Measurements from ENCODE around the gene VSTM4. TPM values are rescaled to one million over a fixed set of nuclear protein-coding genes. Genes with fewer than 3 reads are reported as not detected.

The VSTM4 gene
- total RNA-seq, 1 experiment from 2014 or later: 0.13 TPM

GRCh38 chr10:48985621-48986158 lies 129.6 kb downstream of the VSTM4 start:
- ChIA-PET CTCF (no interaction called here), POLR2A (no interaction called here)
- BruUV-seq (replicated peaks): no TSS peak
- Histone ChIP-seq H3K36me3 (ENCODE audit: control insufficient read depth, insufficient read depth, low read length) (no peaks in the 10 kb centered on the region), H3K4me1 (ENCODE audit: control insufficient read depth, insufficient read depth, low read length) (no peaks in the 10 kb centered on the region), H3K27ac (ENCODE audit: low read length) (no peak overlapping the region), H3K4me3 (ENCODE audit: low read depth in 2 of 2, low read length in 2 of 2) (no peak overlapping the region), H3K9me3 (ENCODE audit: control insufficient read depth, insufficient read depth, low read depth, low read length) (no peaks in the 10 kb centered on the region), H3K27me3 (ENCODE audit: control insufficient read depth, insufficient read depth, low read length) (no peaks in the 10 kb centered on the region)
- no peak for TF ChIP-seq SIN3A (IDR thresholded peaks at IDR 0.05; ENCODE audit: borderline replicate concordance, insufficient read depth, low read depth, low read length)
- TF ChIP-seq, protein P1, sequence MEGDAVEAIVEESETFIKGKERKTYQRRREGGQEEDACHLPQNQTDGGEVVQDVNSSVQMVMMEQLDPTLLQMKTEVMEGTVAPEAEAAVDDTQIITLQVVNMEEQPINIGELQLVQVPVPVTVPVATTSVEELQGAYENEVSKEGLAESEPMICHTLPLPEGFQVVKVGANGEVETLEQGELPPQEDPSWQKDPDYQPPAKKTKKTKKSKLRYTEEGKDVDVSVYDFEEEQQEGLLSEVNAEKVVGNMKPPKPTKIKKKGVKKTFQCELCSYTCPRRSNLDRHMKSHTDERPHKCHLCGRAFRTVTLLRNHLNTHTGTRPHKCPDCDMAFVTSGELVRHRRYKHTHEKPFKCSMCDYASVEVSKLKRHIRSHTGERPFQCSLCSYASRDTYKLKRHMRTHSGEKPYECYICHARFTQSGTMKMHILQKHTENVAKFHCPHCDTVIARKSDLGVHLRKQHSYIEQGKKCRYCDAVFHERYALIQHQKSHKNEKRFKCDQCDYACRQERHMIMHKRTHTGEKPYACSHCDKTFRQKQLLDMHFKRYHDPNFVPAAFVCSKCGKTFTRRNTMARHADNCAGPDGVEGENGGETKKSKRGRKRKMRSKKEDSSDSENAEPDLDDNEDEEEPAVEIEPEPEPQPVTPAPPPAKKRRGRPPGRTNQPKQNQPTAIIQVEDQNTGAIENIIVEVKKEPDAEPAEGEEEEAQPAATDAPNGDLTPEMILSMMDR (IDR thresholded peaks at IDR 0.05): no peak
- no peak for TF ChIP-seq REST (IDR thresholded peaks at IDR 0.05; ENCODE audit: insufficient read depth in 1 of 2, low read depth in 2 of 2, low read length in 1 of 2)
- TF ChIP-seq TCF7L2 (IDR thresholded peaks at IDR 0.05; ENCODE audit: low read depth, low read length): no peak
- no peak for TF ChIP-seq POLR2AphosphoS5 (IDR thresholded peaks at IDR 0.05; ENCODE audit: low read depth, low read length)
- DNase-seq (ENCODE audit: low read depth, low spot score) (no peak), ATAC-seq (no peak)
- intact Hi-C loops (cut with micrococcal nuclease; ENCODE audit: unreplicated experiment) (loop anchor here (10.0 kb wide), 2 partner anchors 309 to 409 kb away; partner anchors contain the start of genes C10orf71 and DRGX), in situ Hi-C loops (cut with HindIII; ENCODE audit: low pct_unique_long_range_greater_than_20kb, low sequenced_read_pairs) (no loop called here)

- intact Hi-C loops (cut with micrococcal nuclease; ENCODE audit: unreplicated experiment) (loop anchor here (5.0 to 10.0 kb wide), 5 partner anchors 179 to 529 kb away; partner anchors contain the start of genes C10orf71 and DRGX), in situ Hi-C loops (cut with HindIII; ENCODE audit: low pct_unique_long_range_greater_than_20kb, low sequenced_read_pairs) (no loop called here)
- Histone ChIP-seq H3K4me1 (ENCODE audit: control insufficient read depth, insufficient read depth, low read length) (no peaks in the 10 kb centered on the region), H3K27ac (ENCODE audit: low read length) (no peak overlapping the region), H3K27me3 (ENCODE audit: control insufficient read depth, insufficient read depth, low read length) (no peaks in the 10 kb centered on the region), H3K36me3 (ENCODE audit: control insufficient read depth, insufficient read depth, low read length) (no peaks in the 10 kb centered on the region), H3K9me3 (ENCODE audit: control insufficient read depth, insufficient read depth, low read depth, low read length) (no peaks in the 10 kb centered on the region), H3K4me3 (ENCODE audit: low read depth in 2 of 2, low read length in 2 of 2) (no peak overlapping the region)
- DNase-seq (ENCODE audit: low read depth, low spot score) (no peak), ATAC-seq (no peak)
- BruUV-seq (replicated peaks): no TSS peak
- CTCF ChIA-PET: no interaction called here
- TF ChIP-seq REST (IDR thresholded peaks at IDR 0.05; ENCODE audit: insufficient read depth in 1 of 2, low read depth in 2 of 2, low read length in 1 of 2) (no peak), POLR2AphosphoS5 (IDR thresholded peaks at IDR 0.05; ENCODE audit: low read depth, low read length) (no peak), TCF7L2 (IDR thresholded peaks at IDR 0.05; ENCODE audit: low read depth, low read length) (no peak), SIN3A (IDR thresholded peaks at IDR 0.05; ENCODE audit: borderline replicate concordance, insufficient read depth, low read depth, low read length) (no peak)
- TF ChIP-seq, protein P1 (IDR thresholded peaks at IDR 0.05): no peak; the same call in 1 of the 2 replicates
- POLR2A ChIA-PET: no interaction called here
Measured at GRCh38 chr10:48983648-48984351, 131.5 kb downstream of the VSTM4 start.
